ENCODE results near the gene MRGPRF.
"Not testable (repeated sequence)": the region's sequence is repeated elsewhere in the genome, so short reads cannot be mapped to it uniquely, and the experiment has no call there.

The MRGPRF gene

DNA sequence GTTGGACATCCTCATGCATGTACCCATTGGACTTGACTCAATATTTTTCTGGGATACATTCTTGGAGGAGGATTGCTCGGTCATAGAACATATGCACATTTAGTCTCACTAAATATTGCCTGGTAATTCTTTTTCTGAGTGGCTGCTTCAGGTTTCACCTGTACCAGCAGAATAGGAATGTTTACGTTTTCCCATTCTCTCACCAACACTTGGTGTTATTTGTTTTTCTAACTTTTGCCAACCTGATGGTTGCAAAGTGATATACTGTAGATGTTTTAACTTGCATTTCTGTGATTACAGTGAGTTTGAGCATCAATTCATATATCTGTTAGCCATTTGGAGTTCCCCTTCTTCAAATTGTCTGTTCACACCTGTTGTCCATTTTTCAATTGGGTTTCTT is 30.9 kb downstream of the MRGPRF start:
- no peak for DNase-seq

GRCh38 chr11:68980776-68981065 is 32.3 kb downstream of the MRGPRF start, which contains the start of gene MRGPRD:
Gene MRGPRD, minus strand, starts transcription at chr11:68980986. Its CDS starts 0 bp downstream, at chr11:68980986.
- no peak for DNase-seq

DNA sequence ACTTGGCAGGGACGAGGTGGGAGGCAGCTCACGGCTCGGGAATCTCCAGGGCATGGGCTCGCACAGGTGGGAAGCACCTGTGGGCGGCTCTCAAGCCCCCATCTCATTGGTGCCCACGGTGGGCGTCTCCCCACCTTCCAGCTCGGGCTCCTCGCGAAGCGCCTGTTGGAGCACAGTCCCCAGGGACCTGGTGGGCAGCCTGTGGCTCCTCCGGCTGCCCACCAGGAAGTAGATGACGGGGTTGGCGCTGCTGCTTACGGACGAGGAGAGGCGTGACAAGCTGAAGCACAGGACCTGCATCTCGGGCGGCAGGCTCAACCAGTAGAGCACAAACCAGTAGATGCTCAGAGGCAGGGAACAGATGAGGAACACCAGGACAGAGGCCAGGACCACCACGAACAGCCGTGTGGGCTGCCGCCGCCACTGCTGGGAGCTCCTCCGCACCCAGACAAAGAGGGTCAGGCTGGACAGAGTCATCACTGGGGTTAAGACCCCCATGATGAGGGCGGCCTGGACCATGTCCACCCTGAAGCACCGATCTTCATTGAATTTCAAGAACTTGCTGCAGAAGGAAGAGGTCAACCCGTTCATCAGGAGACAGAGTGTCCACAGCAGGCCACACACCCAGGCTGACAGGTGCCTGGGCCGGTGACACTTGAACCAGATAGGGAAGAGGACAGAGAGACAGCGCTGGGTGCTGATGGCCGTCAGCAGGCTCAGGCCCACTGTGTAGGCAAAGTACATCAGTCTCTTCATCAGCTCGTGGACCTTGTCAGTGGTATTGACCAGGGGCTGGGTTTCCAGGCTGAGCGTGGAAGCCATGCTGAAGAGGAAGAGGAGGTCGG is 32.9 kb downstream of the MRGPRF start:
- no peak for DNase-seq

GRCh38 chr11:68978931-68979594 is 34.0 kb downstream of the MRGPRF start:
- DNase-seq, result no peak

DNA sequence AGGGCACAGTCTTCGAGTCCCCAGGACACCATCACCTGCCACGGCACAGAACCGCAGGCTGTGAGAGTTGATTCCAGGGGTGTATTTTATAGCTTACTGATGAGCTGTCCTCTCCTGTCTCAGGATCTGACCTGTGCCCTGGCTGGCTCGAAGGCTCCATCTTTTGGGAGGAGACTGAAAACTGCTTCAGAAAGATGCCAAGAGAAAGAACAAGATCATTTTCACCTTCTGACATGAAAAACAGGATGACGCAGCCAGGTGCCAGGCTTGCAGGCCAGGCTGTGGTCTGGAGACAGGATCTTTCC is 34.5 kb downstream of the MRGPRF start:
- DNase-seq, result no peak

DNA sequence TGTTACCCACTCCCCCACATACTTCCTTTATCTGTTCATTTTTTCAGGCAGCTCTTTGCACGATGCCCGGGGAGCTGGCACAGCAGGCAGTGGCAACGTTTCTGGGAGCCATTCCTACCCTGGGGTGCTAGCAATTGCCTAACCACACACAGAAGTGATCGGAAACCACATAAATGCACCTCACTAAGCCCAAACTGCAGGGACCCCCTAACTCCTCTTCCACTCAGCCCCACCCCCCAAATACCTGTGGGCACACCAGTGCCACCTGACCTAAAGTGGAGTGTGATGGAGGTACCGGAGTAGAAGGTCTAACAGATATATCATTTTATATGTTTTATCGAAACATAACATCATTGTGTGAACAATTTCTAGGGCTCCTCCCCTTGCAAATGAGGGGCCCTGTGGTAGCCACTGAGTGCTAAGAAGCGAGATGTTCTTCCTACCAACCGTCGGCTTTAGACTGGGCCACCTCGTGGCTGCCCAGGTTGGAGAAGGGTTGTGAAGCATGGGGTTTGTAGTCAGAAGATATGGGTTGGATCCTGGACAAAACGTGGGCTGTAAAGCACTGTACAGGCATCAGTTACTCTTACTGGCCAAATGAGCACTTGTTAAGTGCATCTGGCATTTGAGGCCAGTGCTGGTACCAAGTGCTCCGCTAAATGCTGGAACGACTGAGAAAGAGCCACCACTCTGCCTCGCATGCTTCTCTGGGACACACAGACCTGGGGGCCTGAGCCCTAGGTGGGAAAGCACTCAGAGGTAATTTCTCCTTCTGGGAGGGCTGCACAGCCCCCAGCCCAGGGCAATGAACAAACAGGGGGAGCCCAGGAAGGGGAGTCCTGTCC is 35.0 kb downstream of the MRGPRF start:
- no peak for DNase-seq

GRCh38 chr11:68976563-68976962 is 36.5 kb downstream of the MRGPRF start:
- DNase-seq, result no peak

DNA sequence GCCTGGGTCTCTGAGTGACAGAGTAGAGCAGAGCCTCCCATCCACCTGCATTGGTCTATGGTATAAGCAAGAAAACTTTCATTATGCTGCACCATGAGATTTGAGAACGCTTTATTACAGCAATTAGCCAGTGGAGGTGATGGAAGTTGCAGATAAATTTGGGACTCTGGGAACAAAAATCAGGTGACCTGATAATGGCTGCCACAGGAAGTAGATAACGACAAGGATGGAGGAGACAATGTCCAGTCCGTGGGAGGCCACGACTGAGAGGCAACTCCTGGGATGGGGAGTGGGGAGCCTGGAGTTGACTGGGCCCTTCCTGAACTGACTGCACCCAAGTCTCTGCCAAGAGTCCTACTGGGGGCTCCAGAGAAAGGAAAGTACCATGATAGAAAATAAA is 37.0 kb downstream of the MRGPRF start:
- no peak for DNase-seq

DNA sequence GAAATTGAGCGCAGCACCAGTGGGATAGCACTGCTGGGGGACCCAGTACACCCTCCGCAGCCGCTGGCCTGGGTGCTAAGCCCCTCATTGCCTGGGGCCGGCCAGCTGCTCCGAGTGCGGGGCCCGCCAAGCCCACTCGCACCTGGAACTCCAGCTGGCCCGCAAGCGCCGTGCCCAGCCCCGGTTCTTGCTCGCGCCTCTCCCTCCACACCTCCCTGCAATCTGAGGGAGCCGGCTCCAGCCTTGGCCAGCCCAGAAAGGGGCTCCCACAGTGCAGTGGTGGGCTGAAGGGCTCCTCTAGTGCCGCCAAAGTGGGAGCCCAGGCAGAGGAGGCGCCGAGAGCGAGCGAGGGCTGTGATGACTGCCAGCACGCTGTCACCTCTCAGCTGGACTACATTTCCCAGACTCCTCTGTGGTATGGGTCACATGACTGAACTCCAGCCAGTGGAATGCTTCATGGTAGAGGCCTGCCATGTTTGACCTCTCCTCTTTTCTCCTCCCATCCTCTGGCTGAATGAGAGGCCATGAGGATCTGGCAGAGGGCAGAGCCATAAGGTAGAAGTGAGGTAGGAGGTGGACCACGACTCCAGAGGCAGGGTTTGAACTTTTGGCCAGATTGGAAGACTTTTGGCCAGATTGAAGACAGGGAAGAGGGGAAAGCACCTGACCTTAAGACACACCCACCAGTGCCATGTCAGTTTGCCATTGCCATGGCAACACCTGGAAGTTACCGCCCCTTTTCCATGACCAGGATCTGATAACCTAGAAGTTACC is 38.4 kb downstream of the MRGPRF start:
- DNase-seq, result peak; percentile 25

DNA sequence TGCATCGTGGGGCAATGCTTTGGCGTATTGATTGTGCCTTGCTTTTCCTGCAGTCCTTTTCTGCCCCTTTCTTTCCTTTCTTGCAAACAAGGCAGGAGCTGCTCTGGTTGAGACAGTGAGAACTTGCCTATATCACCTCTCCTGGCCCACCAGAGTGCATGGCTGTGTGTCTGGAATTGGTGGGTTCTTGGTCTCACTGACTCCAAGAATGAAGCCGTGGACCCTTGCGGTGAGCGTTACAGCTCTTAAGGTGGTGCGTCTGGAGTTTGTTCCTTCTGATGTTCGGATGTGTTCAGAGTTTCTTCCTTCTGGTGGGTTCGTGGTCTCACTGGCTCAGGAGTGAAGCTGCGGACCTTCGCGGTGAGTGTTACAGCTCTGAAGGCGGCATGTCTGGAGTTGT is 39.3 kb downstream of the MRGPRF start:
- not testable (repeated sequence) for DNase-seq

DNA sequence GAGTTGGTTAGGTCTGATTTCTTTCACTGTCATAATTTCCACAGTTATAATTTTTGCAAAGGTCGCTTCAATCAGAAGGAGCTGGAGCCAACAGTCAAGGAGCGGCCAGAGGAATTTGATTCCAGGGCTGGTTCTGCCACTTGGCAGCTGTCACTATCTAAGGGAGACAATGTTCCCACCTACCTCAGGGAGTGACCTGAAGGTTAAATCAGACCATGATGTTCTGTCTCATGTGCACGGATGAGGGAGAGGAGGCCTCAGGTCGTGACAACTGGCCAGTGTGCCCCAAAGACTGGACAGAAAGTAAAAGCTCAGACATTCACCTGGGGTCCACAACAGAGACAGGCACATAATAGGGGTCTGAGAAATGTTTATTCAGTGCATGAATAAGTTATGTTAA is 39.8 kb downstream of the MRGPRF start:
- no peak for DNase-seq

GRCh38 chr11:68970921-68971636 is 42.0 kb downstream of the MRGPRF start:
- DNase-seq, result no peak

GRCh38 chr11:68969386-68969785 is 43.7 kb downstream of the MRGPRF start:
- DNase-seq, result no peak

DNA sequence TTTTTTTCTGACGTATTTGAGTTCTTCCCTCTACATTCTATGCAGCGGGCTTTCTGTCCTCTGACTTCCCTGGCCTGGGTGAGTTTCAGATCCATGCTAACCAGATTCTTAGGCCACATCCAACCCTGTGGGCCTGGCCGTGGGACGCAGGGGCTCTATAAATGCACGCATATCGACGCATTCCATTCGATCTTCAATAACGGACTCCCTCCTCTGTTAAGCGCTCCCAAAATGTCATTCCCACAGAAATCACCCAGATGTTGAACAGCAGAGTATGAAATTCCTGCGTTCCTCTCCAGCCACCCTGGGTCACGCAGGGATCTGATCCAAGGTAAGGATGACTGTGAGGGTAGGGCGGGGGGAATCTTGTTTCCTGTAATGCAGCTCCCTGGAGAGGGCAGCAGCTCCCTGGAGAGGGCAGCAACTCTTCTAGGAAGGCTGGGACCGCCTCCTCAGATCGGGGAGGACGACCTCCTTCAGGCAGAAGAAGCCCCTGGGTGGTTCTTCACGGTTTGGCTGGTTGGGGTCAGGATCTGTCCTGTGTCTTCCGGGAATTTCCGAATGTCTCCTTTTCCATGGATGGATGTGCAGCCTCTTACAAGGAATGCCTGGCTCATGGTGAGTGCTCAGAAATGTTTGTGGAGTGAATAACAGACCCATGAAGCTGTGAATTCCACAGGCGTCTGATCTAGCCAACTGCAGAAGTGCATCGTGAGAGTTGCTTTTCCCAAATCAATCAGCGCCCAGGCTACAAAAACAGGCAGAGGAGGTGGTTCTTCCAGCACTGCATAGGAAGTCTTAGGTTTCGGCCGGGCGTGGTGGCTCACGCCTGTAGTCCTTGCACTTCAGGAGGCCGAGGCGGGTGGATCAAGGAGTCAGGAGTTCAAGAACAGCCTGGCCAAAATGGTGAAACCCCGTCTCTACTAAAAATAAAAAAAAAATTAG is 44.5 kb downstream of the MRGPRF start:
- DNase-seq, result no peak

GRCh38 chr11:68966894-68967780 is 45.9 kb downstream of the MRGPRF start:
- DNase-seq, result no peak

DNA sequence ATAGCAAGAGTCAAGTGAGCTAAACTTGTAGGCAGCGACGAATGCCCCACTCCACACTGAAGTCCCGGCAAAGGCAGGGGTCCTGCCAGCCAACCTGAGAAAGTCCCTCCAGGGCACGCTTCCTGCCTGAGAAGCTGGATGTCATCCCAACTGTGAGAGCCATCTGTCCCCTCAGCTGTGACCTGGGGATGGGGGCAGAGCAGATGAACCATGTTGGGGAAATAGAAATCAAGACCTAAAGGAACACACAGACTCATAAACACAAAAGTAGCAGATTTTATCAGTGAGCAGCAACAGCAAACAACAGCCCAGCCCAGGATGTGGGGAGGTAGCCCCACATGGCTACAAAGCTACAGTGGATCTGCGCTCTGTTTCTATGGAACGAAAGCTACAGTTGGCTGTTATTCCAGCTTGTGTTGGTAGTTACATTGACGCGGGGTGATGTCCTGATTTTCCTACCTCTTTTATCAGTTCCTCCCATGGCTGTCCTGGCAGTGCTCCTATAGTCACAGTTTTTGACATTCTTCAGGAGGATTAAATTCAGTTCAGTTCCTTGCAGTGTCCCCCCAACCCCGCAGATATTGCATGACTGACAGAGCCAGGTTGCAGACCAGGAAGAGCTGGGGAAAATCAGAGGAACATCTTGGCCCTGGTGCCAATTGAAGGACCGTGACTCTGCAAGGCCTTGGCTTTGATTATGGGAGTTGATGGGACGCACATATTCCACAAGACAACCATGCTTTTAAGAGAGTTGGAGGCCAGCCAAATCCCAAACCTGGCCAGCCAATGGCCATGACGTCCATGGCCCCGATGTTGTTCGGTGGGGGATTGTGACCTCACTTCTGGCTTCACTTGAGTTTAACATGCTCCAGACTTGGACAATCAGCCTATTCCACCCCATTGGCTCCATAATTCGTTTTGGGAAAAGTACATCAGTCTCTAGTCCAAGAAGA is 46.9 kb downstream of the MRGPRF start:
- DNase-seq, result no peak

DNA sequence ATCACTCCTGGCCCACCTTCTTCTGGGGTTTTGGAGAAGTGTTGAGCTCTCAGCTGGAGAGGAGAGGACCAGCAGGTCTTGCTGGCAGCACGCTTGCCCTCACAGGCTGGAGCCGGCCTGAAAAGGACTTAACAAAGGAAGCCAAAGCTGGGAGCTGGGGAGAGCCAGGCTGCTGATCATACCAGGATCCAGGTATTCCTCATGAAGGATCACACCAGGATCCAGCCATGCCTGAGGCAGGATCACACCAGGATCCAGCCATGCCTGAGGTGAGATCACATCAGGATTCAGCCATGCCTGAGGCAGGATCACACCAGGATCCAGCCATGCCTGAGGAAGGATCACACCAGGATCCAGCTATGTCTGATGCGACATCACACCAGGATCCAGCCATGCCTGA is 49.3 kb downstream of the MRGPRF start:
- DNase-seq, result no peak

DNA sequence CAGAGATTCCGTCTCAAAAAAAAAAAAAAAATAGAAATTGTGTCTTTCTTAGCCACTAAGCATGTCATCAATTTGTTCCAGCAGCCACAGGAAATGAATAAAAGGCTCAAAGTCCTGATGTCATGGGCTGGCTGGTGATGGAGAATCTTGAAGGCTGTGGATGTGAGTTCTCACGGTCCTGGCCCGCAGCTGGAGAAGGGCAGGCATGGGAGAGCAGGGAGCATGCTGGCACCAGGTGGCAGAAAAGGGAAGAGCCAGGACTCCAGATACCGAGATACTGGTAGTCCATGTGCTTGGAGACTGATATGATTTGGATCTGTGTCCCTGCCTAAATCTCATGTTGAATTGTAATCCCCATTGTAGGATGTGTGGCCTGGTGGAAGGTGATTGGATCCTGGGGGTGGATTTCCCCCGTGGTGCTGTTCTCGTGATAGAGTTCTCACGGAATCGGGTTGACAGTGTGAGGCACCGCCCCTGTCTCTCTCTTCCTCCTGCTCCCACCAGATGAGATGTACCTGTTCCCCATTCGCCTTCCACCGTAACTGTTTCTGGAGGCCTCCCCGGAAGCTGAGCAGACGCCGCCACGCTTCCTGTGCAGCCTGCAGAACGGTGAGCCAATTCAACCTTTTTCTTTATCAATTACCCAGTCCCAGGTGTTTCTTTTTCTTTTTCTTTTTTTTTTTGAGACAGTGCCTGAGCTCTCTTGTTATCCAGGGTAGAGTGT is 50.4 kb downstream of the MRGPRF start:
- no peak for DNase-seq
